22Rv1 (cell line): ENCODE results near the gene CACUL1.

ENCODE experiments used
- ZFX ChIP-seq: fragments of 450-650 bp; IDR thresholded peaks from 2 replicates; pipeline ENCODE4 v1.6.1; 2017; ENCODE audit warnings: antibody characterized with exemption, borderline replicate concordance
- TF ChIP-seq, protein P1 (sequence below): fragments of 450-650 bp; IDR thresholded peaks from 2 replicates; pipeline ENCODE4 v1.5.1; 2017; ENCODE audit warnings: mild to moderate bottlenecking

DNA sequence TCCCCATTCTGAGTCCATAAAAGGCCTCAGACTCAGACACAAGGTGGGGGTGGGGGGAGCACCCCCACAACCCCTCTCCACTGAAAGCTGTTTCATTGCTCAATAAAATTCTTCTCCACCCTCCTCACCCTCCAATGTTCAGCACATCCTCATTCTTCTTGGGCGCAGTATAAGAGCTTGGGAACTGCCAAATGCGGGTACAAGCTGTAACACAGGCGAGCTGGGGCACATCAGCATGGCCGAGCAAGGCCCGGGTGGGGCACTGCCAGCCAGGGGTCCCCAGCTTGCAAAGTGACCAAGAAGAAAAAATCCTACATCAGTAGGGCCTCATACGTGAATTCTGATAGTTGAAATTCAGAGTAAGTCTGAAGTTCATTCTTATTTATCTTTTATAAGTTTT is 50.1 kb downstream of the CACUL1 start:
- TF ChIP-seq, protein P1, sequence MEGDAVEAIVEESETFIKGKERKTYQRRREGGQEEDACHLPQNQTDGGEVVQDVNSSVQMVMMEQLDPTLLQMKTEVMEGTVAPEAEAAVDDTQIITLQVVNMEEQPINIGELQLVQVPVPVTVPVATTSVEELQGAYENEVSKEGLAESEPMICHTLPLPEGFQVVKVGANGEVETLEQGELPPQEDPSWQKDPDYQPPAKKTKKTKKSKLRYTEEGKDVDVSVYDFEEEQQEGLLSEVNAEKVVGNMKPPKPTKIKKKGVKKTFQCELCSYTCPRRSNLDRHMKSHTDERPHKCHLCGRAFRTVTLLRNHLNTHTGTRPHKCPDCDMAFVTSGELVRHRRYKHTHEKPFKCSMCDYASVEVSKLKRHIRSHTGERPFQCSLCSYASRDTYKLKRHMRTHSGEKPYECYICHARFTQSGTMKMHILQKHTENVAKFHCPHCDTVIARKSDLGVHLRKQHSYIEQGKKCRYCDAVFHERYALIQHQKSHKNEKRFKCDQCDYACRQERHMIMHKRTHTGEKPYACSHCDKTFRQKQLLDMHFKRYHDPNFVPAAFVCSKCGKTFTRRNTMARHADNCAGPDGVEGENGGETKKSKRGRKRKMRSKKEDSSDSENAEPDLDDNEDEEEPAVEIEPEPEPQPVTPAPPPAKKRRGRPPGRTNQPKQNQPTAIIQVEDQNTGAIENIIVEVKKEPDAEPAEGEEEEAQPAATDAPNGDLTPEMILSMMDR = no peak
- no peak for TF ChIP-seq ZFX
